ENCODE results near the gene FAHD1.

The FAHD1 gene

GRCh38 chr16:1818204-1818872, 8.7 kb upstream of the FAHD1 start:
- DNase-seq, result no peak

GRCh38 chr16:1818873-1819525, 8.0 kb upstream of the FAHD1 start:
- no peak for DNase-seq

- no peak for DNase-seq
These were observed 7.4 kb upstream of the FAHD1 start for GRCh38 chr16:1819611-1820010.

GRCh38 chr16:1820096-1820945, 6.7 kb upstream of the FAHD1 start:
- no peak for DNase-seq

- DNase-seq, result no peak
These were observed 6.1 kb upstream of the FAHD1 start for GRCh38 chr16:1820946-1821290.

- no peak for DNase-seq
These were observed 5.0 kb upstream of the FAHD1 start for GRCh38 chr16:1821861-1822611.

- DNase-seq, result no peak
These were observed 4.2 kb upstream of the FAHD1 start for GRCh38 chr16:1822801-1823200.

- DNase-seq, result no peak
These were observed 3.2 kb upstream of the FAHD1 start for GRCh38 chr16:1823821-1824220.

GRCh38 chr16:1825381-1825863, 1.6 kb upstream of the FAHD1 start:
- DNase-seq, result no peak

- DNase-seq, result peak in 1 of 2 donors; percentile 79
These were observed 929 bp upstream of the FAHD1 start for GRCh38 chr16:1825864-1826690.

GRCh38 chr16:1828645-1829410, 1.8 kb downstream of the FAHD1 start:
- no peak for DNase-seq

GRCh38 chr16:1830213-1830612, 3.2 kb downstream of the FAHD1 start:
- DNase-seq, result no peak

GRCh38 chr16:1831186-1832075, 4.4 kb downstream of the FAHD1 start:
- no peak for DNase-seq

- no peak for DNase-seq
These were observed 5.9 kb downstream of the FAHD1 start for GRCh38 chr16:1832838-1833454.

GRCh38 chr16:1834096-1834495, 7.1 kb downstream of the FAHD1 start:
- no peak for DNase-seq

- DNase-seq, result no peak
These were observed 12.5 kb downstream of the FAHD1 start for GRCh38 chr16:1839554-1839953.

- DNase-seq, result no peak
These were observed 19.0 kb downstream of the FAHD1 start for GRCh38 chr16:1845985-1846384.

GRCh38 chr16:1846416-1846815, 19.4 kb downstream of the FAHD1 start:
- no peak for DNase-seq

- DNase-seq, result no peak
These were observed 24.0 kb downstream of the FAHD1 start for GRCh38 chr16:1850981-1851380.

- DNase-seq, result no peak
These were observed 24.8 kb downstream of the FAHD1 start for GRCh38 chr16:1851793-1852192.
